ENCODE measurements around the gene PEX14. TPM values are rescaled to one million over a fixed set of nuclear protein-coding genes. Genes with fewer than 3 reads are reported as not detected.
A peak's percentile ranks its signal among the peaks of the same experiment; 100 is the strongest.

Gene PEX14
- polyA plus RNA-seq, 3 donors = 2.2 to 8.8 (median 2.7) TPM

DNA sequence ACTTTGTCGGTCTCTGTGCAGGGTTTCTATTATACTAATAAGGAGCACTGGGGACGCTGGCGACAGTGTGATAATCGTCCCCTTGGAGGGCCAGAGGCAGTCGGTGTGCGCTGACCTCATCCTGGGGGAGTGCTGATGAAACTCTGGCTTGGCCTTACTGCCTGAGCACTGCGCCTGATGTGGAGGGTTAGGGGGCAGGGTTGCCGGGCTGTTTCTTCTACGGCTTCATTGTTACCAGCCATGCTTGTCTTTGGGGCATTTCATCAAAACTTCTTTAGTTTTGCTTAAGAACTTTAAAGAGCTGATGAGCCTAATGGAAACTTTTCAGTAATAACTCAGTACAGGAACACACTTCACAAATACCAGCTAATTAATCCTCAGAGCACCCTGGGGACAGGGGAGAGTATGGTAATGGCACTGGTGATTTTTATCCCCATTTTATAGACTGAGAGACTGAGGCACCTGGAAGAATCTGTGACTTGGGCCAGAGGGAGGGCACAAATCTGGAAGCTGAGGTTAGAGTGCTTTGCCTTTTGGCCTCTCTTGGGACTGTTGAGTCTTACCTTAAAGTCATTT lies 81.8 kb downstream of the PEX14 start:
- no peaks in the 10 kb centered on the region for H3K36me3 ChIP-seq (replicated peaks in 1 of 2; ENCODE audit: control insufficient read depth in 1 of 2, insufficient read depth in 2 of 2, low read length in 2 of 2)
- WGBS (ENCODE audit: insufficient coverage) = 100% methylated on average over 7 of the region's 9 CpGs
- peaks cover 9% of the 10 kb centered on the region for H4K20me1 ChIP-seq (ENCODE audit: insufficient read depth, low read length)
- H3K27me3 ChIP-seq (ENCODE audit: control insufficient read depth in 2 of 2, insufficient read depth in 2 of 2, low read length in 2 of 2) = no peaks in the 10 kb centered on the region
- no peak for TF ChIP-seq CTCF (IDR thresholded peaks at IDR 0.05)
- Mint-ChIP-seq H3K9me3 (no peaks in the 10 kb centered on the region), H3K4me1 (no peaks in the 10 kb centered on the region), H3K36me3 (peaks cover 4 to 11% of the 10 kb centered on the region in 2 donors), H3K27me3 (ENCODE audit: low read depth in 3 of 3) (peaks cover 0 to 2% (median 0%) of the 10 kb centered on the region in 3 donors), H3K4me3 (no peak overlapping the region), H3K27ac (peak overlapping the region in 1 of 7 donors; percentile 26)
- no peak for DNase-seq
- H3K9ac ChIP-seq (ENCODE audit: insufficient read depth, low read length, poor library complexity, severe bottlenecking) = no peak overlapping the region
- intact Hi-C loops (cut with micrococcal nuclease) = no loop called here
- no peaks in the 10 kb centered on the region for H3K9me3 ChIP-seq (replicated peaks in 1 of 2; ENCODE audit: control insufficient read depth in 1 of 2, insufficient read depth in 1 of 2, low read length in 2 of 2)
- no peaks in the 10 kb centered on the region for H3K4me1 ChIP-seq (ENCODE audit: control insufficient read depth in 1 of 2, insufficient read depth in 2 of 2, low read length in 2 of 2)
- H3K4me3 ChIP-seq (replicated peaks in 1 of 3; ENCODE audit: low read depth in 2 of 3, low read length in 3 of 3) = no peak overlapping the region
- no peak overlapping the region for H3K27ac ChIP-seq (ENCODE audit: low read depth in 1 of 2, low read length in 2 of 2)
- H3K79me2 ChIP-seq (ENCODE audit: insufficient read depth, low read length) = no peaks in the 10 kb centered on the region
- H3K4me2 ChIP-seq (replicated peaks; ENCODE audit: extremely low read depth, low read length, poor library complexity, severe bottlenecking) = no peak overlapping the region
- no peak overlapping the region for H2AFZ ChIP-seq (ENCODE audit: insufficient read depth, low read depth, low read length, poor library complexity, severe bottlenecking)

DNA sequence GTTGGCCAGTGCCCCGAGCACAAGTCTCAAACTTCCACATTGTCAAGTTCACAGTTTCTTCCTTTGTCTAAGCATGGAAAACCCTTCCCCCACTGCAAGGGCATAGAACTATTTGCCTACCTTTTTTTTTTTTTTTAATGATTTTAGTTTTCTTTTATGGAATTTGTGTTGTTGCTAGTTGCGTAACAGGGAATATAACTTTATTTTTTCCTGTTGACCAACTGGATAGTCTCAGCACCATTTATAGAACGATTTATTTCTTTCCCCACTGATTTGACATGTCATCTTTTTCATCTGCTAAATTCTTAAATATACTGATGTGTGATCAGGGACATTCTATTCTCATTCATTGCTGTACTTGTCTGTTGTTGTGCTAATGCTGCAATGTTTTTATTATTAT lies 83.0 kb downstream of the PEX14 start:
- peaks cover 0 to 2% (median 0%) of the 10 kb centered on the region in 3 donors for H3K27me3 Mint-ChIP-seq (ENCODE audit: low read depth in 3 of 3)
- no peak overlapping the region for H3K4me2 ChIP-seq (replicated peaks; ENCODE audit: extremely low read depth, low read length, poor library complexity, severe bottlenecking)
- no peak overlapping the region for H3K27ac ChIP-seq (ENCODE audit: low read depth in 1 of 2, low read length in 2 of 2)
- H3K36me3 ChIP-seq (replicated peaks in 1 of 2; ENCODE audit: control insufficient read depth in 1 of 2, insufficient read depth in 2 of 2, low read length in 2 of 2) = no peaks in the 10 kb centered on the region
- H3K27ac Mint-ChIP-seq = no peak overlapping the region
- peaks cover 7% of the 10 kb centered on the region for H4K20me1 ChIP-seq (ENCODE audit: insufficient read depth, low read length)
- H3K4me3 Mint-ChIP-seq = no peak overlapping the region
- no peak overlapping the region for H3K4me3 ChIP-seq (replicated peaks in 1 of 3; ENCODE audit: low read depth in 2 of 3, low read length in 3 of 3)
- H3K27me3 ChIP-seq (ENCODE audit: control insufficient read depth in 2 of 2, insufficient read depth in 2 of 2, low read length in 2 of 2) = no peaks in the 10 kb centered on the region
- no peaks in the 10 kb centered on the region for H3K79me2 ChIP-seq (ENCODE audit: insufficient read depth, low read length)
- H3K4me1 Mint-ChIP-seq = no peaks in the 10 kb centered on the region
- no peak for TF ChIP-seq CTCF (IDR thresholded peaks at IDR 0.05)
- DNase-seq = no peak
- no peak overlapping the region for H2AFZ ChIP-seq (ENCODE audit: insufficient read depth, low read depth, low read length, poor library complexity, severe bottlenecking)
- intact Hi-C loops (cut with micrococcal nuclease) = no loop called here
- peaks cover 0 to 1% (median 0%) of the 10 kb centered on the region in 7 donors for H3K9me3 Mint-ChIP-seq
- H3K36me3 Mint-ChIP-seq = peaks cover 6 to 14% of the 10 kb centered on the region in 2 donors
- H3K4me1 ChIP-seq (ENCODE audit: control insufficient read depth in 1 of 2, insufficient read depth in 2 of 2, low read length in 2 of 2) = no peaks in the 10 kb centered on the region
- no CpG with 5 or more reads among the region's 3 CpGs for WGBS (ENCODE audit: insufficient coverage)
- no peaks in the 10 kb centered on the region for H3K9me3 ChIP-seq (replicated peaks in 1 of 2; ENCODE audit: control insufficient read depth in 1 of 2, insufficient read depth in 1 of 2, low read length in 2 of 2)
- no peak overlapping the region for H3K9ac ChIP-seq (ENCODE audit: insufficient read depth, low read length, poor library complexity, severe bottlenecking)

All from CD14-positive monocyte (primary cell).